ENCODE data around the gene GPR87.

Gene GPR87

DNA sequence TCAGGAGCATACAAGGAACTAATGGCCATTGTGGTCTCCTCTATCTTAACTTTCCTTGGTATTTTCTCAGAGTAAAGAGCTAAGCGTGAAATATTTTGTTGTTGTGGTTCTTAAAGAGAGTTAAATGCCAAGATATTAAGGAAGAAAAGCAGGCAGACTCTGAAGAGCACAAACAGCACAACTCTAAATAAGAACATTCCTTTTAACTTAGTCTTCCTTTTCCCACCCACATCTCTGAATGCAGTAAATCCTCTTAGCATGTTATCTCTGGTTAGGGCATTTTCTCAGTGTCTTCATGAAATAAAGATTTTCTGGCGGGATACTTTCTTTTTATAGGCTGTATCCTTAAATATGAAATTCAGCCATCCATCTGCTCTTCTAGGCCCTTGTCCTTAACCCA, 1.5 kb downstream of the GPR87 start:
- DNase-seq, result no peak

DNA sequence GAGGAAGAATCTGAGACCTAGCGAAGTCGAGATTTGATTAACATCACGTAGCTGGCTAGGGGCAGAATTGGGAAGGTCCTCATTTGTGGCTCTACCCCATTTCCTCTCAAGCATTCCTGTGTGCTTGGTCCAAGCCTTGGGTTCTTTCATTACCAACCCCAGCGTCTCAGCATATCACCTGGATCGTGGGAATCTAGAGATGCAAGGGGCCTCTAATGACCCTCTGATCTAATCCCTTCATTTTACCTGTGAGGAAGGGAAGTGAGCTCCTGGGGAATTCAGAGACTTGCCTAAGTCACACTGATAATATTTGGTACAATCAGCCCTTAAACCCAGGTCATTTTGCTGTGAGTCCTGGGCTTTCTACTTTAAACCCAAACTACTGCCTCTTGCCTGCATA, 2.0 kb downstream of the GPR87 start:
- DNase-seq, result no peak

DNA sequence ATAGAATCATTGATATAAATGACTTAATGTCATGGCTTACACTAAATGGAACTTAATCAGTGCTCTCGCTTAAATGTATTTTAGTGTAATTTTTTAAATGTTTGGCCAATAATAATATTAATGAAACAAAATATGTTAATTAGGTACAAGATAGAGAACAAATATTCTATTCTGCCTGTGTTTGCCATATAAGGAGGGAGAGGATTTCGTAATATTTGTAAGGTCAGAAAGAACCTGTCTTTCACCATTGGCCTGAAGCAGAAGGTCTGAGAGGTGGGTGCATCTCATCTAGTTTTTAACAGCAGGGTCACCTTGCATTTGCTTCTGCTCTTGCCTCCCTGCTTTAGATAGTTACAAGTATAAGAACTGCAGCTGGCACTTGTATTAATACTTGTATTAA, 2.5 kb downstream of the GPR87 start:
- DNase-seq, result no peak

DNA sequence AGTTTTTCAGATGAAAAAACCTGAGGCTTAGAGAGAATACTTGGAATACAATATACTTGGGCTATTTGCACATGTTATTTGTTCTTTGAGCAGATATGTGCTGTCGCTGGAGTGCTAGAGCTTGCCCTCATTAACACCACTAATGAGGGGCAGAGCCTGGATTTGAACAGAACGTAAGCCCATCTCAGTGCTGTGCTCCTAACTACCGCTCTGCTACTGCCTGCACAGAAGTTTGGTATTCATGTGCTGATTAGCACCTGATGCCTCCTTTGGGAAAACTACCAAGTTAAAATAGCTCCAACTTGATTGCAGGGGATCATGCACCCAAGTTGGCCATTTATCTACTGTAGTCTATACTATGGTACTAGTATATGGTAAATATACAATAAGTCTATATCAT, 3.6 kb downstream of the GPR87 start:
- DNase-seq, result no peak

DNA sequence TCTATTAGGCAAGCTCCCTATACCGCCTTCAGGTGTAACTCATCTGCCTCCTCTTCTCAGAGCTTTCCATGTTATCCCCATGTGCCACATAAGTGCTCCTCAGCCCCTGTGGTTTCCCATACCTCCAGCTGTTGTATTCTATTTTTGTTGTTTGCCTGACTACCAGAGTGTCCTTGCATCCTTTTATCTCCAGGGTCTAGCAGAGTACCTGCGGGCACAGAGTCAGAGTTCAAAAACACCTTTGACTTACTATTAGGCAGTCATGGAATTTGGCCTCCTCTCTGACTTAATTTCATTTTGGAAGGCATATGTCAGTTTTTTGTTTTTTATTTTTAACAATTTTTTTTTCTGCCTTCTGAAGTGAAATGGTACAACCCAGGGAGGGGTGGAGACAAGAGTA, 7.1 kb downstream of the GPR87 start:
- DNase-seq, result no peak

DNA sequence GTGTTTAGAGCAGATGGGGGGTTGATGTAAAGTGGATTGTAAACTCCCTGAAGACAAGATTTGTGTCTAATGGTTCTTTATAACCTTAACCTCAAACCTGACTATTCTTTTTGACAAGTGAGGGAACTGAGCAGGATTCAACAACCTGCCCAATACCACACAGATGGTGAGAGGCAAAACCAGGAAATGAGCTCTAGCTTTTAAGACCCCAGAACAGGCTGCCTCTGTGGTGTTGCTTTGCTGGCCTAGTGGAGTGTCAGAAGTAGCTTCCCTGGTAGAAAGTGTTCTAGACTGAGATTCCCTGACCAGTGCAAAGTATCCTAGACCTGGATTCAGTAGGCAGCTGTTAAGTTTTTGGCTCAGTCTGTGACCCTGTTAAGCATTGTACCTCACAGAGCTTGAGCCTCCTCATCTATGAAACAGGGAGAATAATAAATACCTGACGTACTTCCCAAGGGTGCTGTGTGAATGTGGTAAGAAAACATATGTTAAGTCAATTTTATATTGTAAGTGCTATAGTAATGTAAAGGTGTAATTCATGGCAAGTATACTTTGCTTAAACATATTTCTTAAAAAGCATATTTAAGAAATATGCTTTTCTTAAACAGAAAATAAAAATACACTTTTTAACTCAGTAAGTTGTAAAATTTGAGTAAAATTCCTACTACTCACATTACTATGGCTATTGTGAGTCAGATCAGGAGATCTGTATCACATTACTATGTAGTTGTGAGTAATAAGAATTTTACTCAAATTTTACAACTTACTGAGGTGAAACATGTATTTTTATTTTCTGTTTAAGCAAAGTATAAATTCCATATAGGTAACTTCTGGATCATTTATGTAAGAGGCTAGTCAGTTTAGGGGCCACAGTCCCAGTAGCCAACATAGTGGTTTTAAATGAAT, 8.8 kb downstream of the GPR87 start:
- DNase-seq, result no peak

DNA sequence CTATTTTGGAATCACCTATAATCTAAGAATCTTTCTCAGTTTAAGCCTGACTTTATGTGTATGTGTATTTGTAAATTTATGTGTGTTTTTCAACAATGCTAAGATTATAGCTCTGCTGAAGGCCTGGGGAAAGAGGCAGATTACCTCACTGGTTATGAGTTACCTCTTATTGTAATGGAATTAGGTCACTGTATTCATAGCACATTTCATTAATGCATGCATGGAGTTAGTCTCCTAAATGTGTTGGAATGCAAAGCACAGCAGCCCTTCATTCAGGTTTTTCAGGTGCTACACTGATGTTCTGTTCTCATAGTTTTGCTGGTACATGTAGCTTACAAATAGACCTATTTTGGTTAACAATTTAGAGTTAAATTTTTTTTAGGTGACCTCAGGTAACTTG, 9.5 kb downstream of the GPR87 start:
- DNase-seq, result no peak

DNA sequence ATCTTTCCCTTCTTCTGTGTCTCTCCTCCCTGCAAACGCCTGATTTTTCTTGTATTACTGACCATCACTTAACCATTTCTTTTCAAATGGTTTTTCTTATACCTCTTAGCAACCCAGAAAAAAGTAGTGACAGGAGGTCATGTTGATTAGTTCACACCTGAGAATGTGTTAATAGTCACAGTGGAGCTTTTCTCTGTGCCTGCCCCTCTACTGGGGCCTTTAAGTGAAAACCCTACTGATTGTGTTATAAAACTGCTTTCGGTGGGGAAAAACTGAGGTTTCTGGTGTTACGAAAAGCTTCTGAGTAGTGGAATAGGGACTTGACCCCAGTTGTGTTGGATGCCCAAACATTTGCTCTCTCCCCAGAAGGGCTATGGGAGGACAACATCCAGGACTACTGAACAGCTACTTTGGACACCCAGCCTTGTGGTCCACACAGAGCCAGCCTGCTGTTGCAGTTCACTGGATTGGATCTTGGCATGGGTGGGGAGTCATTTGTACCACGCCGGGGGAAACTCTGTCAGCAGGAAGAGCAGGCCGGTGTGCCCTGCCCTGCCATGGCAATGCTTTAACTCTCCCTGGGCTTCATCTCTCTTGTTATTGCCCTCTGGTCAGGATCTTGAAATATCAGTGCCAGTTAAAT, 10.3 kb downstream of the GPR87 start:
- DNase-seq, result no peak

DNA sequence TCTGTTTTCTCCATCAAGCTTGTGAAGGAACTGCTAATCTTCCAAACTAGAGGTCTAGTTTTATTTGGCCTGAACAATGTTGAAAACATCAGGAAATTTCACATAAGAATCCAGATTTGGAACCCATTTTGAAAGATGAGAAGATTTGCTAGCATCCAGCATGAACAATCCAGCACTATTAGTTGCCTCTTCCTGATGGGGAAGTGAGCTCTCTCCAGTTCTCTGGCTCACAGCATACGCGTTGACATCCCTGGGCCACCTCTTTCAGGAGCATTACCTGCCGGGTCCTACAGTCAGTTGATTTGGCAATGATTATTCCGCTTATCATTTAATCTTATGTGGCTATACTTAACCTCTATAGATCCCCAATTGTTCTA, 10.9 kb downstream of the GPR87 start:
- no peak for DNase-seq

DNA sequence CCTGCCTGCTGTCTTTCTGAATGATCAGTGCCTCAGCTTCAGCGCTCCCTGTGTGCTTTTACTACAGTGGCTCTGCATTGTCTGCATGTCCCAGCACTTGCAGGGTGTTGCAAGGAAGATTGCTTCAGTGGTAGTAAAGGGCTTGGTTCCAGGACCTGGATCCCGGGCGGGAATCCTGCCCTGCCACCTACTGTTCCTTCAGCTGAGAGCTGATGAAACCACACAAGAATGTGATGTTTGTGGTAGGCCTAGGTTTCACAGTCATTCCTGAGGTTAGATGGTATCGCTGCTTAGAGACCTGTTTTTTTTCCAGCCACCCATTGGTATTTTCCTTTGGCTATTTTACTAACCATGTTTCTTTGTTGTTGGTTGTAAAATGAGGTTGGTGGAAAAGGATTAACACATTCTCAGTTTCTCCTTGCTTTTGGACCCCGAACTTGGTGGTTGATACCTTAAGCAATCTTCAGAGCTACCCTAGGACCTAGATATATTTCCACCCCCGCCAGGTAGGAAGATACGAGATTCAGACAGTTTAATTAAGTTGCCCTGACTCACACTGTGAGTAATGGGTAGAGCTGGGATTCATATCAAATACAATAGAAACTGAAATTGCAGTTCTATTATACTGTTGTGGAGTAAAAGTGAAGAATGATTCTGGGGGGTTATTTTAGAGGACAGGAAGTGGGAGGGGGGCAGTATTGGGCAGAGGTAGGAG, 11.4 kb downstream of the GPR87 start:
- DNase-seq, result no peak

DNA sequence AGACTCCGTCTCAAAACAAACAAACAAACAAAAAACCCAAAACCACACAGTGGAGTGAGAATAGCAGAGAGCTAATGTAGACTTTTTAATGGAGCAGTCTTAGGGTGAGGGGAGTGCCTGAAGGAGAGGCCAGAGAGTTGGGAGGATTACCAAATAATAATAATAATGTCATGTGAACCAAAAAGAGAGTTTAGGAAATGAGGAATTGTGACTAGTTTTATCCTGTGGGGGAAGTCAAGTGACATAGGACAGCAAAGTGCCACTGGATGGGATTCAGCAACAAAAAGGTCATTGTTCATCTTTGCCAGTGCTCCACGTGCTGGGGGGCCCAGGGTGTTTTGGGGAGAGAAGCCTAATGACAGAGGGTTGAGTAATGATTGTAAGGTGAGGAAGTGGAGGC, 12.9 kb downstream of the GPR87 start:
- DNase-seq, result no peak

DNA sequence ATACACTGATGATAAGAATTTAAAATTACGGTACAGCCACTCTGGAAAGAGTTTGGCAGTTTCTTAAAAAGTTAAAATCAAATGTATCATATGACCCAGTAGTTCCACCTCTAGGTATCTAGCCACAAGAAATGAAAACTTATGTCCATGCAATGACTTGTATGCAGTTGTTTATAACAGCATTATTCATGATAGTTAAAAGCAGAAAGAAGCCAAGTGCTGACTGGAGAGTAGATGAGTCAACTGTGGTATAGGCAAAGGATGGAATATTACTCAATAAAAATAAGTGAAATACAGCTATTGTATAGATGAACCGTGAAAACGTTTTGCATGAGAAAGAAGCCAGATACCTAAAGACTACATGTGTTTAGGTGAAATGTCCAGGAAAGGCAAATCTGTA, 14.8 kb downstream of the GPR87 start:
- no peak for DNase-seq

DNA sequence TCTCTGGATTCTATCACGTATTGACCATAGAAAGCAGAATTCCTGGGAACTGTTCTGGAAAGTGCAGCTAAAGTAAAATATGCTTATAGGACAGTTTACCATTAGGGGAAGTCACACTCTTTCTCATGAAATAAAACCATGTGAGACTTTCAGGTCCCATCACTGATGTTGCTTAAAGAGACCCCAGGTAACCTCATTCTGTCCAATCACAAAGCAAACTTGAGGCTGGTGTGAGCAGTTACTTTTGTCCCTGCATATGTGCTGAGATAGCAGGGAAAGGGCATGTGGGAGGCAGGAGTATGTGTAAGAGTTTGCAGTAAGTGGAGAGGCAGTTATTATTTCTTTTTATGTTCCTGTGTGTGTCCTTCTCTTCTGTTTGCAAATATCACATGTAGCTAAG, 16.1 kb downstream of the GPR87 start:
- no peak for DNase-seq

DNA sequence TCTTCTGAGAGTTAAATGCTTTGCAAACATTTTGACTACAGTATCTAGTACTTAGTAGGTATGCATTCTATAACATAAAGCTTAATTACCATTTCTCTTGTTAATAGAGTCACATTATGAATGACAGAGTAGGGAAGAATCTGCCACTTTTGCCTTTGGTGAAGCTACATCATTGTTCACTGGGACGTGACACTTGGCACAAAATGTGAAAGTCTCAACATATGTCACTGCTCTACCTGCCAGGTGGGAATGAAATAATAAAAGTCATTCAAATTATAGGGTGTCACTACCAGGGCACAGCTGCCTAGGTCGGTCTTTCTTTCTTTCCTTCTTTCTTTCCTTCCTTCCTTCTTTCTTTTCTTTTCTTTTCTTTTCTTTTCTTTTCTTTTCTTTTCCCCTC, 17.6 kb downstream of the GPR87 start:
- DNase-seq, result no peak

DNA sequence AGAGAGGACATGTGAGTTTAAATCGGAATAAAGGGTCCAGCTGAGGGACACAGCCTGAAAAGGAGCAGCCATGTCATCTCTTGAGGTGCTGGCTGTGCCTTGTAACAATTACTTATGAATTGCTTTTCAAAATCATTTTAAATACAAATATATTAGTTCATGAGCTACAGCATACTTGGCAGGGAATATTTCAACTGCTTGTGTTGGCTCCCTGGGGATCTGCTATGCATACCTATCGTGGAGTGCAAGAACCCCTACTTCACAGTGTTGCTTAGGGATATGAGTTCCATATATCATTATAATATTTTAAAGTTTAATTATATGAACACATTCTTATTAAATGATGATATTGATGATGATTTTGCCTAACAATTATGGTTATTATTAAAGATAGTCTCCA, 19.2 kb downstream of the GPR87 start:
- no peak for DNase-seq

DNA sequence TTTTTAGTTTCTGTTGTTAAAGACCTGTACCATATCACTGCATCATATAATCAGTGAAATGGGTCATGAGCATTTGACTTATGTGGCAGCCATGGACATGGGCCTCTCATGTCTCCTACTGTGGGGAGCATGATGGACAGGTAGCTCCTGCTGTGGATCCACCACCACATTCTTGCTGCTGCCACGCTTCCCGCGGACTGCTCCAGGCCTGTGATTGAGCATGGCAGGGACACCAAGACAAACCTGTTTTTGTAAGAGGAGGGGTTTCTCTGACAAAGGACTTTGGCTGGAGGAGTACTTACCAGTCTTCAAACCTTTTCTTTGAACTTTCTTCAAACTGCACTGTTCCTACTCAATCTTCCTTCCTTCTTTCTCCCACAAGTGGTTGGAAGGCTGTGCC, 20.4 kb downstream of the GPR87 start:
- DNase-seq, result no peak

DNA sequence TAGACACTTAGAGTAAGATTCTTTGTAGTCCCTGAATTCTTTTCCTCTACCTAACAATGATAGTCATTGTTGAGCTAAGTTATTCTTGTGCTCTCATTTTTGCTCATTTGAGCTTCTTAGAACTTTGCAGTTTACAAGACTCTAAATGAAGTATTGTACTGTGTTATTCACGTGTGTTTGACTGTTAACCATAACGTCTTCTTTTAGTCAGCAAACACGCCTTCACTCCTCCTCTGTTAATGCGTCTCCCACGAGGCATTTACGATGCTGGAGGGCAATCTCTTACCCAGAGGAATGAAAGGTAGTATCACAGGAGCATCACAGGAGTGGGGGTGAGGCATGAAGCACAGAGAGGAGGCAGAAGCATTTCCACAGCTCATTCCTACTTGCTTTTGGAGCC, 23.5 kb downstream of the GPR87 start:
- no peak for DNase-seq

DNA sequence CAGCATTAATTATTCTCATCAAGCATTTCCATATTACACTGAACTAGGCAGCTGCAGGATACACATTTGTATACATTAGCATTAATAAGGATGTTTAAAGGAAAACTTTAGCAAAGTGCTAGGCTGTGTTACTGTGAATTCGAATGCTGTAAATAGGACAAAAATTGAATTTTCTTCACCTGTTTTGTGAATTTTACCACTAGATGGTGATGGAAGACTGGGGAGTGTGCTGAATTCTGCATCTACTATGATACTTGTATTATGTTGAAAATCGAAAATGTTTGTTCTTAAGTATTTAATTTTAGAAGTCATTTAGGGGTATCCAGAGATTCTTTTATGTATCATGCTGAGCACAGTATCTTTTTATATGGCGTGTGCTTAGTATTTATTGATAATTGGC, 25.9 kb downstream of the GPR87 start:
- DNase-seq, result no peak

DNA sequence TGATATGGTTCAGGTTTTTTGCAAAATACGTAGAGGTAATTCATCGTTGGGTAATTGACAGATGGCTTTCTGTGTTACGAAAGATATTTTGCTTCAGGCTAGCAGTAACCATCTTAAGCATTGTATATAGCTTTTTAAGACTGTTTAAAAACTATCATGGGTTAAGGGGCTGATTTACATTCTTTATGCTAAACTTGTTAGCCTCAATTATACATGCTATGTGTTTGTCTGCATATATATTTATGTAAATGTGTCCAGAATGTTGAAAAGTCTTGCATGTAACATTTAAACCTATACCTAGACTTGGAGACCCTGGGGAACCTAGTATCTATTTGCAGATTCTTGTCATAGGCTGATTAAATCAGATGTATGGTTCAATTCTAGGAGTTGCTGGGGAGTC, 27.2 kb downstream of the GPR87 start:
- DNase-seq, result no peak

DNA sequence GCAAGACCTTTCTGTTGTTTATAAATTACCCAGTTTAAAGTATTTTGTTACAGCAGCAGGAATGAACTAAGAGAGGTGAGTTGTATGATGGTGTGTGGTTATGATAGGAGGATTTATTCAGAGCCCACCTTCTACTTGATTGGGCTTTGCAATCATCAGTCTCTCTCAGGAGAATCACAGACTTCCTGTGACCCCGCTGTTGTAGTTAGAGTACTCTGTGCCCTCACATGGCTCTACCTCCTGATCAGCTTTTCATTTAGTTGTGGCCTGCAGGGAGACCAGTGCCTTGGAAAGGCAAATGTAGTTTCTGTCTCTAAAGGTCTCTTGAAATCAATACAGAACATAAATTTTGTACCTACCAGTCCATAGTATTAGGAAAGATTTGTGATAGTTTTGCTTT, 30.7 kb downstream of the GPR87 start:
- DNase-seq, result no peak

DNA sequence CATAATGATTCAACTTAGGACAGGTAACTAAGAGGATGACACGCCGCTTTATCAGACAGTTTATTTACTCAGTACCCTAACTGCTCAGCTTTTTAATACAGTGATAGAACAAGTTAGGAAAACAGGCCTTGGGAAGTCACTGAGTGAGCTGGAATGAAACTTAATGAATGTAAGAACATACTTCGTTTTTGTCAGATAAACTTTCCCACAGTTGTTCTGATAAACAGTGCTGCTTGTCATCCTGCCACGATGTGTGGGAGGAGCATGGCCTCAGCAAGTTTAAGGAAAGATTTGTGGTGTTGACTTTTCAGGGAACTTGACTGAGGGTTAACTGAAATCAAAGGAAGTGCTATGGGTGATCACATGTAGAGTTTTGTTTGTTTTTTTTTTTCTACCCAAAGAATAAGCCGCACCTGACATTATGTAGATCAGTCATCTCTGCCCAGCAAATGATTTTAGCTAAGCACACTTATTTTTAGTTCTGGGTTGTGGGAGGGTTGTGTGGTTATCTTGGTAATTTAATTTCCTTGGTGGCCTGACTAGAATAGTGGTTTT, 32.6 kb downstream of the GPR87 start:
- DNase-seq, result no peak

DNA sequence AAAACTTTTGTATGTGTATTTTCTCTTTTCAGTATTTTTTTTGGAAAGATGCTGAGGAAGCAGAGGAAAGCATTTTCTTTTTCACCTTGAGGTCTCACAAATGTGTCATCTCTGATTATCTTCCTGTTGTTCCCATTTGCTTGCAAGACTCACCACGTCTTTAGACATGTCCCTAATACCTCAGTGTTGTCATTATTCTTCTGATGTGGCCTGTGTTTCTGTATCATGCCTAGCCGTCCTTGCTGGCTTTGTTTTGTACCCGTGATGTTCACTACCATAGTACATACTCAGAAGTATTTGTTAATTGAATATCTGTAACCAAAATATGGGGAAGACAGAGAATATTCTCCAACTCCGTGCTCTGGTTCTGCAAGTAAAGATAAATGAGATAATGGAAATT, 33.2 kb downstream of the GPR87 start:
- no peak for DNase-seq

DNA sequence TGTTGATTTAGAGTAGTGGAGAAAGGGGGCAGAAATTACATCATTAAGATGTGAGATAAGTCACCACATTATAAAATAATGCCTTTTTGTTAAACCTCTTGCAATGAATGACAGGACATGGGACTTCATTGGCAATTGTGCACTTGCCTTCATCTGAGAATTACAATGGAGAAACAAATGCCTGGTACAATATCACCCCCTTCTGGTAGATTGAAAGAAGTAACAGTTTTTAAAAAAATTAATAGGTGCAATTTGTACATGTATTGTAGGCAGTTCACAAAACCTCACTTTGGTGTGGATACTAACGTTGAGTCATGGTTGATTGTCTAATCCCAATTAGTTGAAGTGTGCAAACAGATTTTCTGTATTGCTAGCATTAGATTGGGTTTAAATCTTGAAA, 33.7 kb downstream of the GPR87 start:
- DNase-seq, result peak; percentile 34

Data from NCI-H187 treated with DMSO at 0.1 percent for 48 hours (cell line).